ENCODE data around the gene USP26.
"Not testable (repeated sequence)": the region's sequence is repeated elsewhere in the genome, so short reads cannot be mapped to it uniquely, and the experiment has no call there.

The USP26 gene

GRCh38 chrX:133083899-133084298 is 13.0 kb downstream of the USP26 start:
- Histone ChIP-seq H3K36me3 (replicated peaks; ENCODE audit: low read depth, low read length) (no peaks in the 10 kb centered on the region), H3K79me2 (ENCODE audit: low read length) (no peaks in the 10 kb centered on the region), H3K4me2 (ENCODE audit: low read length) (no peak overlapping the region), H3K27me3 (ENCODE audit: low read depth, low read length) (no peaks in the 10 kb centered on the region), H3K9ac (ENCODE audit: low read length) (no peak overlapping the region), H3K4me1 (ENCODE audit: low read length) (no peaks in the 10 kb centered on the region), H2AFZ (ENCODE audit: low read depth, low read length) (no peak overlapping the region), H3K4me3 (ENCODE audit: low read length) (no peak overlapping the region), H3K27ac (ENCODE audit: low read length) (no peak overlapping the region), H4K20me1 (ENCODE audit: insufficient read depth, low read length) (no peaks in the 10 kb centered on the region), H3K9me3 (ENCODE audit: insufficient read depth, low read length) (no peaks in the 10 kb centered on the region)
- TF ChIP-seq EZH2phosphoT487 (IDR thresholded peaks at IDR 0.05; ENCODE audit: low read depth) (no peak), CTCF (IDR thresholded peaks at IDR 0.05; ENCODE audit: low read depth, low read length) (no peak)

DNA sequence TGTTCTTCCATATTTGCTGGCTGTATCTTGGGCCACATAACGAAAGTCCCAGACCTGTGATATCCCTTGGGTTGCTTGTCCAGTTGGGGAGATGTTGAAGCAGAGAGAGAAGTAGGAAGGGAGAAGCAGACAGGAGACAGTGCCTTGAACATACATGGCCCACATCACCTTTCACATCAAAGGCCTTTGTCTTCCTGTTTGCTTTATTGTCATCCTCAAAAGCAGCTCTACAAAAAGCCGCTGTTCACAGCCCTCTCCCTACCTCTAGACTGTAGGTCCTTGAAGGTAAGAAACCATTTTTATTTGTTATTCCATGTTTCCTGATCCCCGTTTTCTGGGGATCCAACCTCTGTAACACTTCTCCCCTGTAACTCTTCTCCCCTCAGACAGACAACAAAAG is 14.9 kb downstream of the USP26 start:
- H3K9ac ChIP-seq (ENCODE audit: low read length), result no peak overlapping the region
- TF ChIP-seq CTCF (IDR thresholded peaks at IDR 0.05; ENCODE audit: low read depth, low read length), result no peak
- TF ChIP-seq EZH2phosphoT487 (IDR thresholded peaks at IDR 0.05; ENCODE audit: low read depth), result no peak
- no peaks in the 10 kb centered on the region for H4K20me1 ChIP-seq (ENCODE audit: insufficient read depth, low read length)
- H3K4me3 ChIP-seq (ENCODE audit: low read length), result no peak overlapping the region
- no peak overlapping the region for H3K4me2 ChIP-seq (ENCODE audit: low read length)
- no peaks in the 10 kb centered on the region for H3K27me3 ChIP-seq (ENCODE audit: low read depth, low read length)
- no peaks in the 10 kb centered on the region for H3K36me3 ChIP-seq (replicated peaks; ENCODE audit: low read depth, low read length)
- no peak overlapping the region for H3K27ac ChIP-seq (ENCODE audit: low read length)
- no peaks in the 10 kb centered on the region for H3K9me3 ChIP-seq (ENCODE audit: insufficient read depth, low read length)
- no peaks in the 10 kb centered on the region for H3K4me1 ChIP-seq (ENCODE audit: low read length)
- no peak overlapping the region for H2AFZ ChIP-seq (ENCODE audit: low read depth, low read length)
- no peaks in the 10 kb centered on the region for H3K79me2 ChIP-seq (ENCODE audit: low read length)

DNA sequence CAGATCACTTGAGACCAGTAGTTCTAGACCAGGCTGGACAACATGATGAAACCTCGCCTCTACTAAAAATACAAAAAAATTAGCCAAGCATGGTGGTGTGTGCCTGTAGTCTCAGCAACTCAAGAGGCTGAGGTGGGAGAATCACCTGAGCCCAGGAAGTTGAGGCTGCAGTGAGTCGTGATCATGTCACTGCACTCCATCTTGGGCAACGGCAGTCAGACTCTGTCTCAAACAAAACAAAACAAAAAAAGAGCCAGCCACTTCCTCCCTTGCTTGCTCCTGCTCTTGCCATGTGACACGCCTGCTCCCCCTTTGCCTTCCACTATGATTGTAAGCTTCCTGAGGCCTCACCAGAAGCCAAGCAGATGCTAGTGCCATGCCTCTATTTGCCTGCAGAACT is 19.1 kb downstream of the USP26 start:
- not testable (repeated sequence) for H3K9ac ChIP-seq (ENCODE audit: low read length); H3K36me3 ChIP-seq (replicated peaks; ENCODE audit: low read depth, low read length); H3K79me2 ChIP-seq (ENCODE audit: low read length); H3K4me2 ChIP-seq (ENCODE audit: low read length); H4K20me1 ChIP-seq (ENCODE audit: insufficient read depth, low read length); H3K27me3 ChIP-seq (ENCODE audit: low read depth, low read length); H3K27ac ChIP-seq (ENCODE audit: low read length); H3K4me3 ChIP-seq (ENCODE audit: low read length); H2AFZ ChIP-seq (ENCODE audit: low read depth, low read length); H3K4me1 ChIP-seq (ENCODE audit: low read length); H3K9me3 ChIP-seq (ENCODE audit: insufficient read depth, low read length)

DNA sequence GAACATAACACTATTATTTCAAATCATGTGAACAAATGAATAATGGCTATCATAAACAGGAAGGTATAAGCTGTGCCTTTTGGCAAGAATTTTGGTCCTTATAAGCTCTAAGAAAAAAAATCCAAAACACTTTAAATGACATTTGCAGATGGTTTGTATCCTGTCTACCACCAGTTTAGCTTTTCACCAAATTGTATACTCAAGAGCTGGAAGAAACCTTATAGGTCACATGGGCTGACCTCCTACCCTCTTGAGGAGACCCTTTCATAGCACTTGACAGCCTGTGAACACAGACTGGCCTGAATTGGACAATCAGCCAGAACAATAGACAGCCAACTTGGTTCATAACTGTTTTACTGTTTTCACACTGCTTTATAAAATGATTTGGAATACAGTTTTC is 24.3 kb downstream of the USP26 start:
- H3K36me3 ChIP-seq (replicated peaks; ENCODE audit: low read depth, low read length), result no peaks in the 10 kb centered on the region
- TF ChIP-seq CTCF (IDR thresholded peaks at IDR 0.05; ENCODE audit: low read depth, low read length) (no peak), EZH2phosphoT487 (IDR thresholded peaks at IDR 0.05; ENCODE audit: low read depth) (no peak)
- no peak overlapping the region for H2AFZ ChIP-seq (ENCODE audit: low read depth, low read length)
- no peaks in the 10 kb centered on the region for H3K4me1 ChIP-seq (ENCODE audit: low read length)
- H4K20me1 ChIP-seq (ENCODE audit: insufficient read depth, low read length), result no peaks in the 10 kb centered on the region
- H3K27me3 ChIP-seq (ENCODE audit: low read depth, low read length), result no peaks in the 10 kb centered on the region
- H3K4me3 ChIP-seq (ENCODE audit: low read length), result no peak overlapping the region
- no peaks in the 10 kb centered on the region for H3K9me3 ChIP-seq (ENCODE audit: insufficient read depth, low read length)
- no peak overlapping the region for H3K27ac ChIP-seq (ENCODE audit: low read length)
- no peak overlapping the region for H3K9ac ChIP-seq (ENCODE audit: low read length)
- H3K4me2 ChIP-seq (ENCODE audit: low read length), result no peak overlapping the region
- no peaks in the 10 kb centered on the region for H3K79me2 ChIP-seq (ENCODE audit: low read length)

GRCh38 chrX:133068461-133068860 is 28.4 kb downstream of the USP26 start:
- H3K36me3 ChIP-seq (replicated peaks; ENCODE audit: low read depth, low read length), result no peaks in the 10 kb centered on the region
- no peaks in the 10 kb centered on the region for H3K27me3 ChIP-seq (ENCODE audit: low read depth, low read length)
- H3K79me2 ChIP-seq (ENCODE audit: low read length), result no peaks in the 10 kb centered on the region
- no peak overlapping the region for H2AFZ ChIP-seq (ENCODE audit: low read depth, low read length)
- H3K9me3 ChIP-seq (ENCODE audit: insufficient read depth, low read length), result no peaks in the 10 kb centered on the region
- no peak overlapping the region for H3K4me2 ChIP-seq (ENCODE audit: low read length)
- H3K4me3 ChIP-seq (ENCODE audit: low read length), result no peak overlapping the region
- no peaks in the 10 kb centered on the region for H3K4me1 ChIP-seq (ENCODE audit: low read length)
- TF ChIP-seq CTCF (IDR thresholded peaks at IDR 0.05; ENCODE audit: low read depth, low read length) (no peak), EZH2phosphoT487 (IDR thresholded peaks at IDR 0.05; ENCODE audit: low read depth) (no peak)
- H3K9ac ChIP-seq (ENCODE audit: low read length), result no peak overlapping the region
- H4K20me1 ChIP-seq (ENCODE audit: insufficient read depth, low read length), result no peaks in the 10 kb centered on the region
- H3K27ac ChIP-seq (ENCODE audit: low read length), result no peak overlapping the region

All from OCI-LY3 (cell line).